Ishikawa (cell line): ENCODE measurements around the gene TPP1.

Experiments
- CEBPB ChIP-seq: IDR thresholded peaks from 2 replicates; pipeline ENCODE4 v1.6.1; 2012
- CREB1 ChIP-seq: IDR thresholded peaks from 2 replicates; pipeline ENCODE4 v1.6.1; 2012; ENCODE audit warnings: low read depth
- EGR1 ChIP-seq: IDR thresholded peaks from 2 replicates; pipeline ENCODE4 v1.6.1; 2012
- EP300 ChIP-seq: IDR thresholded peaks from 2 replicates; pipeline ENCODE4 v1.6.1; 2012; ENCODE audit warnings: borderline replicate concordance
- FOXM1 ChIP-seq: IDR thresholded peaks from 2 replicates; pipeline ENCODE4 v1.6.1; 2012; ENCODE audit warnings: low read depth, borderline replicate concordance
- NFIC ChIP-seq: IDR thresholded peaks from 2 replicates; pipeline ENCODE4 v1.6.1; 2012
- RAD21 ChIP-seq: IDR thresholded peaks from 2 replicates; pipeline ENCODE4 v1.6.1; 2012; ENCODE audit warnings: low read depth
- TAF1 ChIP-seq: IDR thresholded peaks from 2 replicates; pipeline ENCODE4 v1.6.1; 2012; ENCODE audit warnings: low read depth, mild to moderate bottlenecking
- TCF12 ChIP-seq: IDR thresholded peaks from 2 replicates; pipeline ENCODE4 v1.6.1; 2012; ENCODE audit warnings: low read depth
- TEAD4 ChIP-seq: IDR thresholded peaks from 2 replicates; pipeline ENCODE4 v1.6.1; 2012
- YY1 ChIP-seq: IDR thresholded peaks from 2 replicates; pipeline ENCODE4 v1.6.1; 2012; ENCODE audit warnings: low read depth
- ZBTB7A ChIP-seq: IDR thresholded peaks from 2 replicates; pipeline ENCODE4 v1.6.1; 2012; ENCODE audit warnings: low read depth
- TF ChIP-seq, protein P1 (sequence below): IDR thresholded peaks from 2 replicates; pipeline ENCODE4 v1.6.1; 2012
- TF ChIP-seq, protein P2 (sequence below): IDR thresholded peaks from 2 replicates; pipeline ENCODE4 v1.6.1; 2012; ENCODE audit warnings: low read depth, mild to moderate bottlenecking
- TF ChIP-seq, protein P3 (sequence below): IDR thresholded peaks from 2 replicates; pipeline ENCODE4 v1.6.1; 2012

The TPP1 gene

DNA sequence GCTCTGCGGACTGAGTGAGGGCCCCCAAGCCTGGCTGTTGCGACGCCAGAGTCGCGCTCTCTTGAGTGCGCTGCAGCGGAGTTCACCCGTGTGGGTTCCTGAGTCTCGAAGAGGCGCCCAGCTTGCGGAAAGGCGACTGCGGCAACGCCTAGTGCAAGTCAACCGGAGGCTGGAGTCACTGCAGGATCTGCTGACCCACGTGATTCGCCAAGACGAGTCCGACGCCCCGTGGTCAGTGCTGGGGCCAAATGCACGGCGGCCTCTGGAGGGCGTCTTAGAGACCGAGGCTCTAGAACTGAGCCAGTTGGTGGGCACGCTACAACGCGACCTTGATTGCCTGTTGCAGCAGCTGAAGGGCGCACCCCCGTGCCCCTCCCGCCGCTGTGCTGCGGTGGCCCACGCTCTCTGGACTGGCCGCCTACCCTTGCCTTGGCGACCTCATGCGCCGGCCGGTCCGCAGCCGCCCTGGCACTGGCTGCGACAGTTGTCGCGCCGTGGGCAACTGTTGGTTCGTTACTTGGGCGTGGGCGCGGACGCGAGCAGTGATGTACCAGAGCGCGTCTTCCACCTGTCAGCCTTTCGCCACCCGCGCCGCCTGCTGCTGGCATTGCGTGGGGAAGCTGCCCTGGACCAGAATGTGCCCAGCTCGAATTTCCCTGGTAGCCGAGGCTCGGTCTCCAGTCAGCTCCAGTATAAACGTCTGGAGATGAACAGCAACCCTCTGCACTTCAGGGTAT lies 48.4 kb downstream of the TPP1 start:
- no peak for TF ChIP-seq CEBPB
- TF ChIP-seq TAF1: no peak
- TF ChIP-seq TCF12: no peak
- TF ChIP-seq, protein P1, sequence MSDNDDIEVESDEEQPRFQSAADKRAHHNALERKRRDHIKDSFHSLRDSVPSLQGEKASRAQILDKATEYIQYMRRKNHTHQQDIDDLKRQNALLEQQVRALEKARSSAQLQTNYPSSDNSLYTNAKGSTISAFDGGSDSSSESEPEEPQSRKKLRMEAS: no peak
- no peak for TF ChIP-seq ZBTB7A

DNA sequence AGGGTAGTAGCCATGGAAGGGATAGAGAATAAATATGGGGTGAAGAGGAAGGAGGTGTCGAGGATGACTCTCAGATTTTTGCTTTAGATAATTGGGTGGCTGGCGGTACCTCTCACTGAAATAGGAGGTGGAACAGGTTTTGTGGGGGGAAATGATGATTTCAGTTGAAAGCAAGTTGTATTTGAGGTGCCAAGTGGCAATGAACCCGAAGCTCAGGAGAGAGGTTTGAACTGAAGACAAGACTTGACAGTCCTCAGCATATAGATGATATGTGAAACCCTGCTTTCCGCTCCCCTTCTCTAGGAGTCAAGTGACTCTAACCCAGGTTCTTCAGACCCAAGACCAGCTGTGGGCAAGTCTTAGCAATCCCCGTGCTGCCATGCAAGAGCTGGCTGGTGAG lies 49.5 kb downstream of the TPP1 start:
- TF ChIP-seq TCF12 (no peak), TAF1 (no peak), EP300 (no peak), NFIC (no peak), EGR1 (no peak), FOXM1 (no peak), CREB1 (no peak), RAD21 (no peak), YY1 (no peak), ZBTB7A (no peak), TEAD4 (no peak)
- TF ChIP-seq, protein P1: no peak
- TF ChIP-seq, protein P2, sequence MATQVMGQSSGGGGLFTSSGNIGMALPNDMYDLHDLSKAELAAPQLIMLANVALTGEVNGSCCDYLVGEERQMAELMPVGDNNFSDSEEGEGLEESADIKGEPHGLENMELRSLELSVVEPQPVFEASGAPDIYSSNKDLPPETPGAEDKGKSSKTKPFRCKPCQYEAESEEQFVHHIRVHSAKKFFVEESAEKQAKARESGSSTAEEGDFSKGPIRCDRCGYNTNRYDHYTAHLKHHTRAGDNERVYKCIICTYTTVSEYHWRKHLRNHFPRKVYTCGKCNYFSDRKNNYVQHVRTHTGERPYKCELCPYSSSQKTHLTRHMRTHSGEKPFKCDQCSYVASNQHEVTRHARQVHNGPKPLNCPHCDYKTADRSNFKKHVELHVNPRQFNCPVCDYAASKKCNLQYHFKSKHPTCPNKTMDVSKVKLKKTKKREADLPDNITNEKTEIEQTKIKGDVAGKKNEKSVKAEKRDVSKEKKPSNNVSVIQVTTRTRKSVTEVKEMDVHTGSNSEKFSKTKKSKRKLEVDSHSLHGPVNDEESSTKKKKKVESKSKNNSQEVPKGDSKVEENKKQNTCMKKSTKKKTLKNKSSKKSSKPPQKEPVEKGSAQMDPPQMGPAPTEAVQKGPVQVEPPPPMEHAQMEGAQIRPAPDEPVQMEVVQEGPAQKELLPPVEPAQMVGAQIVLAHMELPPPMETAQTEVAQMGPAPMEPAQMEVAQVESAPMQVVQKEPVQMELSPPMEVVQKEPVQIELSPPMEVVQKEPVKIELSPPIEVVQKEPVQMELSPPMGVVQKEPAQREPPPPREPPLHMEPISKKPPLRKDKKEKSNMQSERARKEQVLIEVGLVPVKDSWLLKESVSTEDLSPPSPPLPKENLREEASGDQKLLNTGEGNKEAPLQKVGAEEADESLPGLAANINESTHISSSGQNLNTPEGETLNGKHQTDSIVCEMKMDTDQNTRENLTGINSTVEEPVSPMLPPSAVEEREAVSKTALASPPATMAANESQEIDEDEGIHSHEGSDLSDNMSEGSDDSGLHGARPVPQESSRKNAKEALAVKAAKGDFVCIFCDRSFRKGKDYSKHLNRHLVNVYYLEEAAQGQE: no peak
- TF ChIP-seq, protein P3, sequence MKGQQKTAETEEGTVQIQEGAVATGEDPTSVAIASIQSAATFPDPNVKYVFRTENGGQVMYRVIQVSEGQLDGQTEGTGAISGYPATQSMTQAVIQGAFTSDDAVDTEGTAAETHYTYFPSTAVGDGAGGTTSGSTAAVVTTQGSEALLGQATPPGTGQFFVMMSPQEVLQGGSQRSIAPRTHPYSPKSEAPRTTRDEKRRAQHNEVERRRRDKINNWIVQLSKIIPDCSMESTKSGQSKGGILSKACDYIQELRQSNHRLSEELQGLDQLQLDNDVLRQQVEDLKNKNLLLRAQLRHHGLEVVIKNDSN: no peak

DNA sequence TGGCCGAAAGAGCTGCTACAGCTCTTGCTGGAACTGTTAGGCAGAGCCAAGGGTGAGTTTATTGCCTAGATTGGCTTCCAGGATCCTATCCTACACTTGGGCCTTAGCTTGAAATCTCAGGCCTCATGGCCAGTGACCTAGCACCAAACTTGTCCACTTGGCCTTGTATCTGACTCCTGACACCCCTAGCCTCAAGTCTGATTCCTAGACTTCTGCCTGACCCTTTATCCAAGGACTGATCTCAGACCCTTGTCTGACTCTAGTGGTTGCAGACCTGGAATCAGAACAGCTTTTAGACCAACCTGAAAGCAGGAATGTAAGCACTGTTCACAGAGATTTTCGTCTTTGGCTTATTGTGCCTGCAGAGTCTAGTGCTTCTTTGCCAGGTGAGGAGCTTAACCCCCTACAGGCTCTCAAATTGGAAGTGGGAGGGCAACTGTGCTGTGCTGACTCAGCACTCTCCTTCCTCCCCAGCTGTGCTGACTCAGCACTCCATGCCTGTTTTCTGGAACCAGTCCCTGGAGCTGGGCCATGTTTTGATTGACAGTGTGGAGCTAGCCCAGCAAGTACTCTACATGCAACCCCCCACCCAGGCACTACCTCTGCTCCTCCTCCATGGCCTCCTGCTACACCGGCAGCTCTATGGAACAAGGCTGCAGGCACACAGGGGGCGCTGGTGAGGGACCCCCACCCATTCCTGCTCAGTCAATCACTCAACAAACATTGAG lies 50.9 kb downstream of the TPP1 start:
- TF ChIP-seq TAF1: no peak
- 0 out of 2 replicates have a peak, but pooled peaks have one; percentile 16 for TF ChIP-seq TEAD4
- TF ChIP-seq, protein P1: peak; percentile 63
- peak; percentile 69; the same call in 1 of the 2 replicates for TF ChIP-seq TCF12
- TF ChIP-seq CREB1: no peak
- TF ChIP-seq, protein P3: no peak
- TF ChIP-seq NFIC: peak; percentile 97
- no peak for TF ChIP-seq ZBTB7A
- TF ChIP-seq YY1: no peak
- TF ChIP-seq EGR1: no peak
- peak; percentile 39; the same call in 1 of the 2 replicates for TF ChIP-seq EP300
- TF ChIP-seq CEBPB: no peak

DNA sequence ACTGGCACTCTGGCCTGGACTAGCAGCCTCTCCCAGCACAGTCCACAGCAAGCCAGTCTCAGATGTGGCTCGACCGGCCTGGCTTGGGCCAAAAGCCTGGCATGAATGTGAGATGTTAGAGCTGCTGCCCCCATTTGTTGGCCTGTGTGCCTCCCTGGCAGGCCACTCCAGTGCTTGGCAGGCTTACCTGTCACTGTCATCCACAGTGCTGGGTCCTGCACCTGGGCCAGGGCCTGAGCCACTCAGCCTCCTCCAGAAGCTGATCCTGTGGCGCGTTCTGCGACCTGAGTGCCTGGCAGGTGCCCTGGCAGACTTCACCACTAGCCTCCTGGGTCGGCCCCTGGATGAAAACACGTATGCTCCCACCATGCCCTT lies 51.9 kb downstream of the TPP1 start:
- TF ChIP-seq CEBPB (no peak), TEAD4 (no peak), EP300 (no peak), YY1 (no peak)
- TF ChIP-seq, protein P3: no peak

DNA sequence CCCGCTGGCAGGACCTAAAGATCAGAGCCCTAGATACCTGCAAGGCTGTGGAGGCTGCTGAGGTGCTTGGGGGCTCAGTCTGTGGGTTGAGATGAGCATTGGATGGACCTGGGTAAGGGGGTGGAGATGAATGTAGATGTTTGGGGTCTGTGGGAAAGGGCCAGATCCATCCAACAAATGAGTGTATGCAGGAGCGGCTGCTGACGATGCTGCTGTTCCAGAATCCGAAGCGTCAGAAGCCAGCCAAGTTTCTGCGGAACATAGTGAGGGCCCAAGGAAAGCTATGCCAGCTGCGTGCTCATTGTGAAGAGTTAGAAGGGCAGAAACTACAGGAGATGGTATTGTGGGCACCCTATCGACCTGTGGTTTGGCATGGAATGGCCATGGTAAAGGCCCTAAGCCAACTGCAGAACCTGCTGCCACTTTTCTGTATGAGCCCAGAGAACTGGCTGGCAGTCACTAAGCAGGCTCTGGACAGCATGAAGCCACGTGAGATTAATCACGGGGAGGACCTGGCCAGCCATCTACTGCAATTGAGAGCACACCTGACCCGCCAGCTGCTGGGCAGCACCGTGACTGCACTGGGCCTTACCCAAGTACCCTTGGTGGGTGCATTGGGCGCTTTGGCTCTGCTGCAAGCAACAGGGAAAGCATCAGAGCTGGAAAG lies 52.4 kb downstream of the TPP1 start:
- TF ChIP-seq CEBPB (no peak), TAF1 (no peak), TEAD4 (no peak), EGR1 (no peak), FOXM1 (no peak)
- TF ChIP-seq, protein P2: no peak
- TF ChIP-seq, protein P1: no peak
